Stomach (tissue), 9 donors: ENCODE measurements around the gene KISS1R. TPM values are rescaled to one million over a fixed set of nuclear protein-coding genes. Genes with fewer than 3 reads are reported as not detected.
A peak's percentile ranks its signal among the peaks of the same experiment; 100 is the strongest.

Experiments used
- DNase-seq, 2 donors: peaks; one replicate each; pipeline versions ENCODE4 v3.0.0 to v3.0.0-alpha.2; 2013 to 2019
- H3K27ac ChIP-seq, 5 donors: fragments of 200-600 bp in 4 of 5; sonication (generic) in 4 of 5; one replicate each; pipeline ENCODE4 v1.5.1; 2013 to 2019; ENCODE audit warnings: mild to moderate bottlenecking in 1 of 5, moderate library complexity in 1 of 5
- H3K27me3 ChIP-seq, 3 donors: fragments of 200-600 bp; sonication (generic); one replicate each; pipeline ENCODE4 v1.5.1; 2017 to 2019; ENCODE audit warnings: mixed run types in 1 of 3
- H3K36me3 ChIP-seq, 4 donors: fragments of 200-600 bp; sonication (generic); 1 replicate in 3 of 4; 2 replicates in 1 of 4; pipeline ENCODE4 v1.5.1; 2016 to 2019
- H3K4me1 ChIP-seq, 4 donors: fragments of 200-600 bp; sonication (generic); one replicate each; pipeline ENCODE4 v1.5.1; 2016 to 2019
- H3K4me3 ChIP-seq, 4 donors: fragments of 200-600 bp; sonication (generic) in 3 of 4; one replicate each; pipeline ENCODE4 v1.5.1; 2016 to 2019; ENCODE audit warnings: mild to moderate bottlenecking in 1 of 4
- H3K9me3 ChIP-seq, 4 donors: fragments of 200-600 bp; sonication (generic); one replicate each; pipeline ENCODE4 v1.5.1; 2016 to 2019
- CTCF ChIP-seq, 7 experiments: fragments of 450-650 bp in 4 of 7; fragments of 200-600 bp in 3 of 7; sonication (generic) in 3 of 7; IDR thresholded peaks; one replicate each; pipeline ENCODE4 v1.5.1; 2016 to 2019; ENCODE audit warnings: antibody characterized with exemption in 7 of 7, control low read depth in 2 of 7, mild to moderate bottlenecking in 1 of 7
- EP300 ChIP-seq: sonication (generic); formaldehyde crosslinking; IDR thresholded peaks from one replicate; pipeline ENCODE4 v1.6.1; 2017; ENCODE audit warnings: antibody characterized with exemption
- POLR2A ChIP-seq, 4 donors: fragments of 450-650 bp; IDR thresholded peaks; one replicate each; pipeline ENCODE4 v1.6.1; 2016; ENCODE audit warnings: antibody characterized with exemption in 4 of 4, control low read depth in 2 of 4, mild to moderate bottlenecking in 1 of 4, moderate library complexity in 1 of 4
- POLR2AphosphoS5 ChIP-seq, 3 donors: sonication (generic); formaldehyde crosslinking; IDR thresholded peaks; one replicate each; pipeline ENCODE4 v1.6.1; 2016; ENCODE audit warnings: antibody characterized with exemption in 3 of 3
- WGBS, 5 donors: extraction: QIAGEN DNeasy Blood & Tissue Kit in 3 of 5; methylation state at CpG; one replicate each; pipeline versions ENCODE4 v1.1.5 to v1.1.7; 2013 to 2018; 5-methylcytosine and 5-hydroxymethylcytosine counted together
- intact Hi-C: fragments of 100-400 bp; cut with DNase I; formaldehyde crosslinking; loops from one replicate; pipeline ENCODE4 v1.15.1; 2023; ENCODE audit warnings: low total_unique reads
- polyA plus RNA-seq, 3 donors: library from polyadenylated mRNA; stranded (reverse); fragments of 200-250 nt; gene quantifications; one replicate each; pipeline ENCODE4 v1.2.3, GENCODE V29; 2013
- total RNA-seq, 5 donors: library from RNA; depleted of rRNA; stranded (reverse); fragments of >200 nt; gene quantifications; one replicate each; pipeline versions ENCODE4 v1.1.0 to v1.2.3, GENCODE V29; 2014 to 2016
- donor health status: healthy with polysubstance abuse.
- donor health status: Bipolar disorder and iron deficiency.
- donor health status: healthy.

The KISS1R gene
- total and polyA plus RNA-seq, 8 donors = not detected

- Histone ChIP-seq H3K9me3 (no peaks in the 10 kb centered on the region), H3K4me1 (peaks cover 35 to 63% (median 56%) of the 10 kb centered on the region in 4 donors), H3K36me3 (no peaks in the 10 kb centered on the region), H3K27me3 (peaks cover 26 to 57% (median 53%) of the 10 kb centered on the region in 3 donors), H3K4me3 (peak overlapping the region in 1 of 4 donors; percentile 50), H3K27ac (no peak overlapping the region)
- TF ChIP-seq POLR2AphosphoS5 (IDR thresholded peaks at IDR 0.05) (no peak), CTCF (IDR thresholded peaks at IDR 0.05) (no peak), POLR2A (IDR thresholded peaks at IDR 0.05) (no peak)
- peak in 1 of 2 donors; percentile 59 for DNase-seq
- intact Hi-C loops = loop anchor here (5.0 kb wide), 2 partner anchors 51 to 151 kb away; no protein-coding TSS in a partner anchor
- WGBS, 5 donors = 1 to 5% (median 3%) methylated on average over 10 to 58 of the region's 58 CpGs
These were observed 1.5 kb downstream of the KISS1R start for GRCh38 chr19:918481-919198.

- intact Hi-C loops = loop anchor here (5.0 kb wide), 3 partner anchors 52 to 152 kb away; partner anchors contain the start of gene WDR18
- peak overlapping the region; percentile 19 to 42 (median 30) for H3K4me3 ChIP-seq
- DNase-seq = peak in 1 of 2 donors; percentile 76
- WGBS, 5 donors = 2 to 4% (median 3%) methylated on average over 6 to 68 of the region's 68 CpGs
- peaks cover 26 to 57% (median 53%) of the 10 kb centered on the region in 3 donors for H3K27me3 ChIP-seq
- no peak for TF ChIP-seq POLR2A (IDR thresholded peaks at IDR 0.05)
- no peak for TF ChIP-seq CTCF (IDR thresholded peaks at IDR 0.05)
- no peak for TF ChIP-seq POLR2AphosphoS5 (IDR thresholded peaks at IDR 0.05)
- no peak for TF ChIP-seq EP300
- H3K9me3 ChIP-seq = no peaks in the 10 kb centered on the region
- H3K27ac ChIP-seq = no peak overlapping the region
- H3K36me3 ChIP-seq = no peaks in the 10 kb centered on the region
- H3K4me1 ChIP-seq = peaks cover 33 to 64% (median 56%) of the 10 kb centered on the region in 4 donors
These were observed 2.3 kb downstream of the KISS1R start for GRCh38 chr19:919199-920050.

GRCh38 chr19:920051-920864, 3.1 kb downstream of the KISS1R start:
- intact Hi-C loops = loop anchor here (5.0 kb wide), 1 partner anchor 62 kb away; the partner anchor contains the start of gene WDR18
- TF ChIP-seq POLR2A (IDR thresholded peaks at IDR 0.05) = no peak
- TF ChIP-seq EP300 = no peak
- no peak for TF ChIP-seq CTCF (IDR thresholded peaks at IDR 0.05)
- TF ChIP-seq POLR2AphosphoS5 (IDR thresholded peaks at IDR 0.05) = no peak
- Histone ChIP-seq H3K4me3 (peak overlapping the region; percentile 19 to 42 (median 30)), H3K36me3 (no peaks in the 10 kb centered on the region), H3K4me1 (peaks cover 39 to 72% (median 63%) of the 10 kb centered on the region in 4 donors), H3K27ac (peak overlapping the region in 1 of 5 donors; percentile 3), H3K9me3 (no peaks in the 10 kb centered on the region), H3K27me3 (peaks cover 26 to 57% (median 53%) of the 10 kb centered on the region in 3 donors)
- peak in 1 of 2 donors; percentile 77 for DNase-seq
- WGBS, 5 donors = 2 to 3% (median 2%) methylated on average over 19 to 84 of the region's 84 CpGs
